K562 (cell line): Measurements from ENCODE around the gene CYP2D6. TPM values are rescaled to one million over a fixed set of nuclear protein-coding genes. Genes with fewer than 3 reads are reported as not detected.

Experiments used
- ATAC-seq: fragments of 200-7000 bp; cut with Tn5 transposase; 3 replicates; pipeline ENCODE4 v1.9.1; 2020; ENCODE audit warnings: moderate library complexity
- BruUV-seq: library from RNA; stranded (reverse); fragments of 400-500 nt; replicated peaks from 2 replicates; lab custom pipeline; 2021; lab: Mats Ljungman, UMichigan
- CTCF ChIA-PET: fragments of 300-600 bp; formaldehyde crosslinking; extraction: SDS; loops from one replicate; lab custom pipeline; 2021; ENCODE audit warnings: low intra/inter-chr PET ratio; lab: Yijun Ruan, JAX
- POLR2A ChIA-PET: fragments of 300-600, 350-650 bp; sonication (Branson Sonifier 250); formaldehyde crosslinking; extraction: SDS; loops from one replicate; lab custom pipeline; 2021; ENCODE audit warnings: antibody characterized with exemption, inconsistent platforms; lab: Yijun Ruan, JAX
- DNase-seq, 4 experiments: peaks; one replicate each; pipeline versions ENCODE4 v3.0.0 to v3.0.0-alpha.2; 2011 to 2018; ENCODE audit warnings: low spot score in 3 of 4, mixed read lengths in 3 of 4; ENCODE audit errors: extremely low read depth in 1 of 4
- FAIRE-seq: peaks from 2 replicates; lab custom pipeline; 2011; peaks lifted over from hg19 to GRCh38; lab: Jason Lieb, UNC
- H2AFZ ChIP-seq: 2 replicates; pipeline ENCODE4 v1.6.0; 2011; ENCODE audit warnings: low read depth, low read length, control low read depth, inconsistent platforms
- H3K27ac ChIP-seq: fragments of 200-600 bp; 3 replicates; pipeline ENCODE4 v1.8.0; 2011; ENCODE audit warnings: low read depth, mild to moderate bottlenecking, control low read depth, inconsistent platforms, low read length, moderate library complexity, mixed read lengths; ENCODE audit errors: extremely low read depth
- H3K27me3 ChIP-seq, 2 experiments: fragments of 300-600 bp in 1 of 2; 2 replicates in 1 of 2; 3 replicates in 1 of 2; pipeline versions ENCODE4 v1.6.0 to v1.8.0; 2011; ENCODE audit warnings: inconsistent platforms in 2 of 2, low read length in 2 of 2, mild to moderate bottlenecking in 1 of 2, mixed read lengths in 1 of 2, moderate library complexity in 1 of 2; ENCODE audit not compliant: control insufficient read depth in 2 of 2, insufficient read depth in 2 of 2
- H3K36me3 ChIP-seq: fragments of 300-600 bp; 3 replicates; pipeline ENCODE4 v1.8.0; 2011; ENCODE audit warnings: mild to moderate bottlenecking, low read length, inconsistent platforms; ENCODE audit not compliant: control insufficient read depth, insufficient read depth
- H3K4me1 ChIP-seq, 2 experiments: fragments of 200-600 bp in 1 of 2; replicated peaks in 1 of 2; 2 replicates in 1 of 2; 3 replicates in 1 of 2; pipeline versions ENCODE4 v1.5.1 to v1.8.0; 2011; ENCODE audit warnings: inconsistent platforms in 2 of 2, low read length in 2 of 2, mild to moderate bottlenecking in 1 of 2, mixed read lengths in 1 of 2, moderate library complexity in 1 of 2; ENCODE audit not compliant: control insufficient read depth in 2 of 2, insufficient read depth in 2 of 2
- H3K4me2 ChIP-seq: 2 replicates; pipeline ENCODE4 v1.6.1; 2011; ENCODE audit warnings: low read length, control low read depth, inconsistent platforms, mixed read lengths; ENCODE audit not compliant: insufficient read depth
- H3K4me3 ChIP-seq: fragments of 200-600 bp; sonication (generic), shearing (Covaris generic); 2 replicates; pipeline ENCODE4 v1.5.1; 2016; ENCODE audit warnings: control low read depth, inconsistent platforms
- H3K79me2 ChIP-seq: fragments of 200-600 bp; 3 replicates; pipeline ENCODE4 v1.8.0; 2011; ENCODE audit warnings: low read length, inconsistent platforms; ENCODE audit not compliant: control insufficient read depth, insufficient read depth
- H3K9ac ChIP-seq, 2 experiments: 2 replicates each; pipeline versions ENCODE4 v1.6.0 to v1.6.1; 2011; ENCODE audit warnings: low read depth in 2 of 2, low read length in 2 of 2, control low read depth in 1 of 2, inconsistent platforms in 1 of 2, mild to moderate bottlenecking in 1 of 2, mixed read lengths in 1 of 2; ENCODE audit not compliant: insufficient read depth in 1 of 2
- H3K9me1 ChIP-seq: one replicate; pipeline ENCODE4 v1.6.0; 2011; ENCODE audit warnings: inconsistent platforms, mild to moderate bottlenecking, low read length, moderate library complexity; ENCODE audit not compliant: control insufficient read depth, insufficient read depth
- H3K9me3 ChIP-seq: replicated peaks from 2 replicates; pipeline ENCODE4 v1.5.1; 2011; ENCODE audit warnings: low read depth, low read length, inconsistent platforms; ENCODE audit not compliant: control insufficient read depth, insufficient read depth
- H4K20me1 ChIP-seq: replicated peaks from 2 replicates; pipeline ENCODE4 v1.6.1; 2011; ENCODE audit warnings: low read length, inconsistent platforms, mixed read lengths; ENCODE audit not compliant: control insufficient read depth, insufficient read depth
- CUX1 ChIP-seq: fragments of 200-800 bp; sonication (Bioruptor generic); IDR thresholded peaks from 2 replicates; pipeline ENCODE4 v1.6.1; 2016; ENCODE audit warnings: missing genetic modification characterization, missing compliant biosample characterization
- GMEB1 ChIP-seq: fragments of 250-450 bp; sonication (Bioruptor Pico); IDR thresholded peaks from 2 replicates; pipeline ENCODE4 v1.4.0; 2020; ENCODE audit warnings: mild to moderate bottlenecking
- HDAC1 ChIP-seq, 2 experiments: fragments of 450-650 bp; IDR thresholded peaks; 2 replicates each; pipeline ENCODE4 v1.6.1; 2016 to 2017; ENCODE audit warnings: inconsistent platforms in 1 of 2, mild to moderate bottlenecking in 1 of 2, moderate library complexity in 1 of 2
- MCM7 ChIP-seq, 2 experiments: fragments of 450-650 bp; IDR thresholded peaks; 2 replicates each; pipeline ENCODE4 v1.6.1; 2016 to 2018
- MYC ChIP-seq, 2 experiments: fragments of 250-450 bp in 1 of 2; sonication (Bioruptor Pico) in 1 of 2; IDR thresholded peaks; 2 replicates each; pipeline versions ENCODE4 v1.5.1 to v1.6.1; 2012 to 2021; ENCODE audit warnings: low read depth in 2 of 2, borderline replicate concordance in 1 of 2, improper control_type of control experiment in 1 of 2, low read length in 1 of 2, mild to moderate bottlenecking in 1 of 2, moderate library complexity in 1 of 2
- PYGO2 ChIP-seq: fragments of 450-650 bp; IDR thresholded peaks from 2 replicates; pipeline ENCODE4 v1.6.1; 2016; ENCODE audit warnings: mild to moderate bottlenecking, missing genetic modification characterization, moderate library complexity, missing compliant biosample characterization
- TCF15 ChIP-seq: fragments of 250-450 bp; sonication (Bioruptor Pico); IDR thresholded peaks from 2 replicates; pipeline ENCODE4 v1.8.0; 2022; ENCODE audit warnings: moderate library complexity, mild to moderate bottlenecking, inconsistent platforms
- THAP7 ChIP-seq: fragments of 250-450 bp; sonication (Bioruptor Pico); IDR thresholded peaks from 2 replicates; pipeline ENCODE4 v1.5.0; 2021
- ZBED1 ChIP-seq: IDR thresholded peaks from 2 replicates; pipeline ENCODE4 v1.6.1; 2014
- ZNF707 ChIP-seq: fragments of 250-450 bp; sonication (Bioruptor Pico); conservative IDR thresholded peaks from 2 replicates; pipeline ENCODE4 v1.8.0; 2022; ENCODE audit warnings: inconsistent platforms, mild to moderate bottlenecking, moderate library complexity
- ZSCAN29 ChIP-seq: fragments of 450-650 bp; IDR thresholded peaks from 2 replicates; pipeline ENCODE4 v1.6.1; 2017
- WGBS: fragments of 100-300 bp; shearing (Covaris generic); methylation state at CpG from one replicate; pipeline ENCODE4 v1.1.6; 2016; ENCODE audit warnings: low coverage, mixed read lengths; ENCODE audit not compliant: insufficient coverage; ENCODE audit errors: missing lambda C conversion rate; 5-methylcytosine and 5-hydroxymethylcytosine counted together
- in situ Hi-C: fragments of 300-500 bp; cut with MboI; formaldehyde crosslinking; loops from 4 replicates; pipeline ENCODE4 v1.15.0; 2018; ENCODE audit warnings: inconsistent platforms, mixed read lengths
- intact Hi-C: fragments of 100-400 bp; cut with micrococcal nuclease; formaldehyde crosslinking; loops from 2 replicates; pipeline ENCODE4 v1.14.2; 2022
- polyA plus RNA-seq, 8 experiments: library from polyadenylated mRNA; depleted of rRNA in 4 of 8; stranded (reverse) in 5 of 8; unstranded in 3 of 8; fragments of >200 nt; fragmentation: Nextera tagmentation in 2 of 8; fragmentation: Illumina TruSeq in 1 of 8; extraction: Ambion mirVana in 2 of 8; extraction: Trizol in 1 of 8; gene quantifications; 2 replicates each; pipeline versions ENCODE4 v1.2.1 to v1.2.3, GENCODE V29; 2011 to 2014; ENCODE audit warnings: inconsistent platforms in 1 of 8, missing spikeins in 1 of 8
- total RNA-seq, 7 experiments: library from RNA; depleted of rRNA in 6 of 7; stranded (reverse); fragments of >200 nt in 6 of 7; fragmentation: Illumina TruSeq in 2 of 7; extraction: Trizol in 2 of 7; gene quantifications; 2 replicates each; pipeline versions ENCODE4 v1.2.1 to v1.2.3, GENCODE V29; 2011 to 2021; ENCODE audit warnings: low replicate concordance in 1 of 7

CYP2D6 gene
- total and polyA plus RNA-seq, 9 of the 15 experiments (the other 6 are each of a cell fraction or from before 2014, with no cell fraction given): 0.04 to 0.20 (median 0.09) TPM; not detected in 5

GRCh38 chr22:42173183-42173926 is 42.7 kb upstream of the CYP2D6 start:
- Histone ChIP-seq H3K36me3 (peaks cover 32% of the 10 kb centered on the region; the same call in 2 of the 3 replicates), H3K9ac (no peak overlapping the region), H3K4me2 (no peak overlapping the region), H3K27me3 (no peaks in the 10 kb centered on the region), H3K27ac (no peak overlapping the region), H3K9me1 (no peaks in the 10 kb centered on the region), H4K20me1 (peaks cover 9% of the 10 kb centered on the region), H3K4me1 (peaks cover 0 to 2% of the 10 kb centered on the region in 2 experiments; a peak in 3 of 5 replicates), H2AFZ (no peak overlapping the region), H3K4me3 (no peak overlapping the region), H3K79me2 (peaks cover 6% of the 10 kb centered on the region; the same call in 2 of the 3 replicates), H3K9me3 (no peaks in the 10 kb centered on the region)
- in situ Hi-C loops (loop anchor here (10.0 kb wide), 1 partner anchor 111 kb away; no protein-coding TSS in a partner anchor), intact Hi-C loops (no loop called here)
- ATAC-seq: no peak
- ChIA-PET CTCF (no interaction called here), POLR2A (interaction anchor here (0.6 to 1.0 kb wide), 3 partner anchors 9 to 127 kb away, joined by 3 read pairs; no protein-coding TSS in a partner anchor)
- BruUV-seq: no TSS peak
- DNase-seq: no peak
- no peak for FAIRE-seq
- 68% methylated on average over 4 of the region's 6 CpGs for WGBS
- TF ChIP-seq PYGO2: no peak
- TF ChIP-seq TCF15 (CRISPR knock-in tag): no peak
- no peak for TF ChIP-seq ZBED1
- no peak for TF ChIP-seq GMEB1 (CRISPR knock-in tag)
- TF ChIP-seq MYC (IDR thresholded peaks at IDR 0.05; ENCODE audit: low read depth, low read length): no peak
- no peak for TF ChIP-seq MYC (CRISPR knock-in tag; IDR thresholded peaks at IDR 0.05; ENCODE audit: borderline replicate concordance, low read depth)
- TF ChIP-seq ZSCAN29: no peak
- TF ChIP-seq CUX1 (CRISPR knock-in tag): no peak
- TF ChIP-seq MCM7 (IDR thresholded peaks at IDR 0.05): no peak
- no peak for TF ChIP-seq ZNF707 (CRISPR knock-in tag)
- TF ChIP-seq HDAC1 (IDR thresholded peaks at IDR 0.05): no peak
- no peak for TF ChIP-seq THAP7 (CRISPR knock-in tag)
